ENCODE measurements around the gene SUPT3H. TPM values are rescaled to one million over a fixed set of nuclear protein-coding genes. Genes with fewer than 3 reads are reported as not detected.

The SUPT3H gene
- total and polyA plus RNA-seq, 7 experiments from 2014 or later, result 8.0 to 16.0 (median 12.7) TPM

DNA sequence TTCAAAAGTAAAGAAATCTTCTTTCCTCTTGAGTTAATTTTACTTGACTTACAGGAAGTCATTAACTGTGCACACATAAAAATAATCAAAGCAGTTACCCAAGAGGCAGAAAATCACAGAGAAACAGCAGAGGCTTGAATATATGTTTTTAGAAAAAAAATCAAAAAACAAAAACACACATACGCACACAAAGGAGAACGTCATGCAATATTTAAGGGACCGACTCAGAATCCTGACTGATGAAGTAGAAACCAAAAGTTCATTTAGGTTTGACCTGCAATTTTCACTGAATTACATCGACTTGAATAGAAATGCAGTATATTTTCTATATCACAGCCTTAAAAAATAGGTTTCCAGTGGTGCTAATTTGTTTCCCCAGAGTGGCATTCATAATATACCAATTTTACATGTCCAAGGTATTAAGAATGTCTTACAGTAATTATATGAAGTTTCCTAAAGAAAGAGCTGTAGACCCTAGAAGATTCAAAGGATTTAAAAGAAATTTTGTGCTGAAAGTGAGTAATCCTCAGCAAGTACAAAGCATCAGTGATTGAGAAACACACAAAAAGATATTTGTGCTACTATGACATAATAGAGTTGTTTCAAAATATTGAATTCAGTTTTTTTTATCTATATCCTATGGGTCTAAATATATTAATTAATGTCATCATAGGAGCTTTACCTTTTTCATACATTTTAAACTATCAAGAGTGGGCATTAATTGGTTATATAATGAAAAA is 408.1 kb downstream of the SUPT3H start:
- peaks cover 9 to 63% (median 39%) of the 10 kb centered on the region in 7 donors for H3K4me1 Mint-ChIP-seq
- CTCF ChIA-PET, result no interaction called here
- Histone ChIP-seq H3K27me3 (ENCODE audit: control insufficient read depth in 2 of 2, insufficient read depth in 2 of 2, low read length in 2 of 2) (no peaks in the 10 kb centered on the region), H3K36me3 (ENCODE audit: control insufficient read depth in 2 of 3, insufficient read depth in 3 of 3, low read length in 3 of 3) (no peaks in the 10 kb centered on the region), H3K27ac (ENCODE audit: low read depth, low read length) (no peak overlapping the region), H3K9me3 (ENCODE audit: control insufficient read depth in 2 of 3, low read length in 3 of 3) (peaks cover 0 to 3% (median 0%) of the 10 kb centered on the region in 3 experiments), H3K4me1 (ENCODE audit: control insufficient read depth in 2 of 2, insufficient read depth in 2 of 2, low read length in 2 of 2) (peaks cover 0 to 4% of the 10 kb centered on the region in 2 donors), H3K4me3 (ENCODE audit: low read length) (no peak overlapping the region)
- H3K36me3 Mint-ChIP-seq, result peaks cover 6 to 27% (median 7%) of the 10 kb centered on the region in 5 donors
- H3K9me3 Mint-ChIP-seq, result peaks cover 4 to 25% (median 7%) of the 10 kb centered on the region in 11 donors
- H3K27me3 Mint-ChIP-seq, result no peaks in the 10 kb centered on the region
- POLR2A ChIA-PET, result no interaction called here
- ATAC-seq, result peak; percentile 26
- H3K4me3 Mint-ChIP-seq, result peak overlapping the region; percentile 38 to 76 (median 62)
- H3K27ac Mint-ChIP-seq, result peak overlapping the region in 6 of 9 donors; percentile 20 to 62 (median 54)
- intact Hi-C loops (cut with micrococcal nuclease), result loop anchor here in 1 of 2 donors (10.0 kb wide), 1 partner anchor 185 kb away; no protein-coding TSS in a partner anchor
- DNase-seq, result peak in 4 of 9 donors; percentile 14 to 45 (median 31)

DNA sequence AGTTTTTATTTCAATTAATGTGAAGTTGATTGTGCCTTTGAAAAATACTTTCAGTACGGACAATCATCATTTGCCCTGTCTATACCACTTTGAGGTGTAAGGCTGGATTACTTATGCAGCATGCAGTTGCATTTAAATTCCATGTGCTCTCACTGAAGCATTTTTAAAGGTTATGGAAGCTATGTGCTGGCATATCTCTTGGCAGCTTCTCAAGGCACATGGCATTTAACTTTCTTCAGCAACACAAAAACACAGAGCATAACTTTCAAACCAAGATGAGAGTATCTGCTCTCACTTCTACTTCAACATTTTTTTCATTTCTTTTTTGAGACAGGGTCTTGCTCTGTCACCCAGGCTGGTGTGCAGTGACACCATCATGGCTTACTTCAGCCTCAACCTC is 410.3 kb downstream of the SUPT3H start:
- ChIA-PET CTCF (interaction anchor here (0.6 kb wide), 1 partner anchor 282 kb away, joined by 4 read pairs; no protein-coding TSS in a partner anchor), POLR2A (no interaction called here)
- Mint-ChIP-seq H3K9me3 (peaks cover 0 to 7% (median under 1%) of the 10 kb centered on the region in 11 donors), H3K4me1 (peaks cover 9 to 44% (median 30%) of the 10 kb centered on the region in 7 donors), H3K27ac (peak overlapping the region in 2 of 9 donors; percentile 26 to 72), H3K4me3 (peak overlapping the region in 1 of 10 donors; percentile 38), H3K36me3 (peaks cover 0 to 9% (median 0%) of the 10 kb centered on the region in 5 donors), H3K27me3 (no peaks in the 10 kb centered on the region)
- intact Hi-C loops (cut with micrococcal nuclease), result no loop called here
- H3K4me1 ChIP-seq (ENCODE audit: control insufficient read depth in 2 of 2, insufficient read depth in 2 of 2, low read length in 2 of 2), result peaks cover 0 to 4% of the 10 kb centered on the region in 2 donors
- no peak overlapping the region for H3K4me3 ChIP-seq (ENCODE audit: low read length)
- H3K9me3 ChIP-seq (ENCODE audit: control insufficient read depth in 2 of 3, low read length in 3 of 3), result no peaks in the 10 kb centered on the region
- H3K36me3 ChIP-seq (ENCODE audit: control insufficient read depth in 2 of 3, insufficient read depth in 3 of 3, low read length in 3 of 3), result no peaks in the 10 kb centered on the region
- DNase-seq, result no peak
- no peak for ATAC-seq
- H3K27ac ChIP-seq (ENCODE audit: low read depth, low read length), result no peak overlapping the region
- H3K27me3 ChIP-seq (ENCODE audit: control insufficient read depth in 2 of 2, insufficient read depth in 2 of 2, low read length in 2 of 2), result no peaks in the 10 kb centered on the region

DNA sequence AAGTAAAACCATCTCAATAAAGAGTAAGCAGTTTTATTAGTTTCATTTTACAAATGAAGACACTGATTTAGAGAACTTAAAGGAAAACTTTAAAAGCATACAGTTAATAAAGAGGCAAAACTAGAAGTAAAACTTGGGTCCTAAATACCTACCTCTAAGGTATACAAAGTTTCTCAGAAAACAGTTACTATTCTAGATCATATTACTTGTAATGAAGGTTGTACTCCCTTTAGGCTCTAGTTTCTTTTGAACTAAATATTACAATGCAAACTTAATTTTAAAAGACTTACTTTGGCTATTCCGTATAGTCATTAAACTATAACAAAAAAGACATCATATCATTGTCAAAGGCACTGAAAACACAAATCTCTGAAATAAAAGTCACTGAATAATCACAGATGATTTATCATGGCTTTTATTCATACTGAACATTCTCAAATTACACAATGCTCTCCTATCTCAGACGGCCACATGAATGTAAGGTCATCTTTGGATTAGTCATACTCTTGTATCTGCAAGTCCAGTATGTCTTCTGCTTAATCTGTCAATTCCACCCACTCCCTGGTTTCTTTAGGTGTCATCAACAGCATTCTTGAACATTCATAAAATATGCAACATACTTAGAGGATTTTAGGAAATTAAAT is 411.2 kb downstream of the SUPT3H start:
- Mint-ChIP-seq H3K27me3 (no peaks in the 10 kb centered on the region), H3K27ac (peak overlapping the region in 2 of 9 donors; percentile 1 to 3), H3K4me1 (peaks cover 9 to 44% (median 30%) of the 10 kb centered on the region in 7 donors), H3K36me3 (peaks cover 0 to 5% (median 0%) of the 10 kb centered on the region in 5 donors), H3K4me3 (no peak overlapping the region), H3K9me3 (peaks cover 0 to 4% (median 0%) of the 10 kb centered on the region in 11 donors)
- H3K4me1 ChIP-seq (ENCODE audit: control insufficient read depth in 2 of 2, insufficient read depth in 2 of 2, low read length in 2 of 2), result peaks cover 0 to 4% of the 10 kb centered on the region in 2 donors
- intact Hi-C loops (cut with micrococcal nuclease), result no loop called here
- no peak overlapping the region for H3K4me3 ChIP-seq (ENCODE audit: low read length)
- H3K27me3 ChIP-seq (ENCODE audit: control insufficient read depth in 2 of 2, insufficient read depth in 2 of 2, low read length in 2 of 2), result no peaks in the 10 kb centered on the region
- CTCF ChIA-PET, result no interaction called here
- POLR2A ChIA-PET, result interaction anchor here (0.7 kb wide), 1 partner anchor 538 kb away, joined by 3 read pairs; no protein-coding TSS in a partner anchor
- no peaks in the 10 kb centered on the region for H3K9me3 ChIP-seq (ENCODE audit: control insufficient read depth in 2 of 3, low read length in 3 of 3)
- no peak for ATAC-seq
- no peak overlapping the region for H3K27ac ChIP-seq (ENCODE audit: low read depth, low read length)
- no peak for DNase-seq
- no peaks in the 10 kb centered on the region for H3K36me3 ChIP-seq (ENCODE audit: control insufficient read depth in 2 of 3, insufficient read depth in 3 of 3, low read length in 3 of 3)

DNA sequence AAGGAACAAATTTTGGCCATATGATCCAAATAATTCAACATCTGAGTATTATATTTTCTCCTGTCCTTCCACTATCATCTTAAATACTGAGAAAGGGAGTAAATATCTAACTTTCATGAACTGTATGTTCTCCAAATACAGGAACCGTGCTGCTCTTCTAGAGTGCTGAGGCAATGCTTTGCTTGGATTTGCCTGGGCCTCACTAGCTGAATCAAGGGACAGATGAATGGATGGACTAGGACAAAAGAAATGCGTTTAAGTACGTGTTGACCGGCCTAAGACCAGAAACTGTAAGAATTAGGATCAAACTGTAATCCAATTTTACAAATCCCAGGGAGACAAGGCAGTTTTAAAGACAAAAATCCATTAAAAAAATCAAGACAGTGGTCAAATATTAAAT is 412.0 kb downstream of the SUPT3H start:
- Mint-ChIP-seq H3K4me1 (peaks cover 9 to 36% (median 28%) of the 10 kb centered on the region in 7 donors), H3K27me3 (no peaks in the 10 kb centered on the region), H3K36me3 (peaks cover 0 to 4% (median 3%) of the 10 kb centered on the region in 5 donors), H3K27ac (no peak overlapping the region), H3K4me3 (no peak overlapping the region), H3K9me3 (peaks cover 0 to 3% (median 0%) of the 10 kb centered on the region in 11 donors)
- intact Hi-C loops (cut with micrococcal nuclease), result no loop called here
- CTCF ChIA-PET, result interaction anchor here (1.0 kb wide), 1 partner anchor 9 kb away, joined by 3 read pairs; no protein-coding TSS in a partner anchor
- POLR2A ChIA-PET, result no interaction called here
- H3K36me3 ChIP-seq (ENCODE audit: control insufficient read depth in 2 of 3, insufficient read depth in 3 of 3, low read length in 3 of 3), result no peaks in the 10 kb centered on the region
- no peak for DNase-seq
- no peak for ATAC-seq
- peaks cover 0 to 4% of the 10 kb centered on the region in 2 donors for H3K4me1 ChIP-seq (ENCODE audit: control insufficient read depth in 2 of 2, insufficient read depth in 2 of 2, low read length in 2 of 2)
- no peak overlapping the region for H3K27ac ChIP-seq (ENCODE audit: low read depth, low read length)
- no peak overlapping the region for H3K4me3 ChIP-seq (ENCODE audit: low read length)
- H3K27me3 ChIP-seq (ENCODE audit: control insufficient read depth in 2 of 2, insufficient read depth in 2 of 2, low read length in 2 of 2), result no peaks in the 10 kb centered on the region
- no peaks in the 10 kb centered on the region for H3K9me3 ChIP-seq (ENCODE audit: control insufficient read depth in 2 of 3, low read length in 3 of 3)

DNA sequence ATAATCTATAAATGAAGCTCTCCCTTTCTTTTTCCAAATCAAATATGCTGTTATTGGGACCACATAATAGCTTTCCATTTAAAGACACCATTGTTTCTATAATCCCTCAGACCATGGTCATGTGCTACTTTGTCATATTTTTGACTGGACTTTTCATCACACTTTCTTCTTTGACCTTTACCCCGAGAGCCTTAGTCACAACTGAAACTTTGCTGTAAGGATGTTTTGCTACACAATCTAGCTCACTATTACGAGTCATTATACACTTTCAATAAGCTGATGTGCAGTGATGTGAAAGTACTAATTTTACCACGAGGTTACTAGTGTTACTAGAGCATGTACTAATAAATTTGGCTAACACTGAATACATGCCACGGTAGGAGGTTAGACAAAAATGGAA is 416.8 kb downstream of the SUPT3H start:
- POLR2A ChIA-PET, result interaction anchor here (0.6 kb wide), 1 partner anchor 43 kb away, joined by 3 read pairs; no protein-coding TSS in a partner anchor
- no peak for ATAC-seq
- CTCF ChIA-PET, result interaction anchor here (0.5 kb wide), 1 partner anchor 147 kb away, joined by 3 read pairs; no protein-coding TSS in a partner anchor
- intact Hi-C loops (cut with micrococcal nuclease), result no loop called here
- no peaks in the 10 kb centered on the region for H3K27me3 ChIP-seq (ENCODE audit: control insufficient read depth in 2 of 2, insufficient read depth in 2 of 2, low read length in 2 of 2)
- no peaks in the 10 kb centered on the region for H3K4me1 ChIP-seq (ENCODE audit: control insufficient read depth in 2 of 2, insufficient read depth in 2 of 2, low read length in 2 of 2)
- Mint-ChIP-seq H3K4me1 (peaks cover 0 to 11% (median 5%) of the 10 kb centered on the region in 7 donors), H3K9me3 (peaks cover 0 to 5% (median 0%) of the 10 kb centered on the region in 11 donors), H3K27ac (no peak overlapping the region), H3K4me3 (no peak overlapping the region), H3K27me3 (no peaks in the 10 kb centered on the region), H3K36me3 (peaks cover 0 to 9% (median 8%) of the 10 kb centered on the region in 5 donors)
- DNase-seq, result no peak
- no peaks in the 10 kb centered on the region for H3K9me3 ChIP-seq (ENCODE audit: control insufficient read depth in 2 of 3, low read length in 3 of 3)
- H3K27ac ChIP-seq (ENCODE audit: low read depth, low read length), result no peak overlapping the region
- H3K36me3 ChIP-seq (ENCODE audit: control insufficient read depth in 2 of 3, insufficient read depth in 3 of 3, low read length in 3 of 3), result no peaks in the 10 kb centered on the region
- H3K4me3 ChIP-seq (ENCODE audit: low read length), result no peak overlapping the region

DNA sequence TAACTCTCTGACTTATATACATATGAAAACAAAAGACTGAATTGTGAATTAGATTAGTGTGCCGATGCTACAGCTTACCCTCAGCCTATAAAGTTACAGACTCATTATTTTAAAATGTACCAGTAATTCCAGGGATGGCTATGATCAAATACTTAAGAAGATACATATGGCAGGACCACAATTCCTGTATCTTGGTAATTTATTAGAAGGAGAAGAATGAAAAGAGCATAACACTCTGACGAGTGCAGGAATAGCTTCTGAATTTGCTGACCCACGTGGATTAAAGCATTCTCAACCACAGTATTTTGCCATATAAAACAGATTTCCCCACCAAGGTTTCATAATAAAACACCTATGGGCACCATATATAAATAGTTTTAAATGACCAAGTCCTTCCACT is 418.1 kb downstream of the SUPT3H start:
- Mint-ChIP-seq H3K4me1 (peaks cover 0 to 11% (median 4%) of the 10 kb centered on the region in 7 donors), H3K4me3 (no peak overlapping the region), H3K27ac (no peak overlapping the region), H3K36me3 (peaks cover 0 to 11% (median 8%) of the 10 kb centered on the region in 5 donors), H3K9me3 (peaks cover 0 to 7% (median 0%) of the 10 kb centered on the region in 11 donors), H3K27me3 (no peaks in the 10 kb centered on the region)
- intact Hi-C loops (cut with micrococcal nuclease), result no loop called here
- CTCF ChIA-PET, result no interaction called here
- DNase-seq (no peak), ATAC-seq (no peak)
- Histone ChIP-seq H3K4me1 (ENCODE audit: control insufficient read depth in 2 of 2, insufficient read depth in 2 of 2, low read length in 2 of 2) (no peaks in the 10 kb centered on the region), H3K36me3 (ENCODE audit: control insufficient read depth in 2 of 3, insufficient read depth in 3 of 3, low read length in 3 of 3) (no peaks in the 10 kb centered on the region), H3K27me3 (ENCODE audit: control insufficient read depth in 2 of 2, insufficient read depth in 2 of 2, low read length in 2 of 2) (no peaks in the 10 kb centered on the region), H3K4me3 (ENCODE audit: low read length) (no peak overlapping the region), H3K27ac (ENCODE audit: low read depth, low read length) (no peak overlapping the region), H3K9me3 (ENCODE audit: control insufficient read depth in 2 of 3, low read length in 3 of 3) (no peaks in the 10 kb centered on the region)
- POLR2A ChIA-PET, result interaction anchor here (0.6 kb wide), 1 partner anchor 15 kb away, joined by 3 read pairs; no protein-coding TSS in a partner anchor

Data from naive thymus-derived CD4-positive, alpha-beta T cell (primary cell).